Activated CD8-positive, alpha-beta memory T cell treated with anti-CD3 and anti-CD28 coated beads for 4 hours (primary cell): ENCODE results near the gene KCNG2.

ENCODE experiments used
- DNase-seq, 2 donors: peaks; one replicate each; pipeline ENCODE4 v3.0.0-alpha.2; 2020; ENCODE audit warnings: low read depth in 2 of 2

The KCNG2 gene

DNA sequence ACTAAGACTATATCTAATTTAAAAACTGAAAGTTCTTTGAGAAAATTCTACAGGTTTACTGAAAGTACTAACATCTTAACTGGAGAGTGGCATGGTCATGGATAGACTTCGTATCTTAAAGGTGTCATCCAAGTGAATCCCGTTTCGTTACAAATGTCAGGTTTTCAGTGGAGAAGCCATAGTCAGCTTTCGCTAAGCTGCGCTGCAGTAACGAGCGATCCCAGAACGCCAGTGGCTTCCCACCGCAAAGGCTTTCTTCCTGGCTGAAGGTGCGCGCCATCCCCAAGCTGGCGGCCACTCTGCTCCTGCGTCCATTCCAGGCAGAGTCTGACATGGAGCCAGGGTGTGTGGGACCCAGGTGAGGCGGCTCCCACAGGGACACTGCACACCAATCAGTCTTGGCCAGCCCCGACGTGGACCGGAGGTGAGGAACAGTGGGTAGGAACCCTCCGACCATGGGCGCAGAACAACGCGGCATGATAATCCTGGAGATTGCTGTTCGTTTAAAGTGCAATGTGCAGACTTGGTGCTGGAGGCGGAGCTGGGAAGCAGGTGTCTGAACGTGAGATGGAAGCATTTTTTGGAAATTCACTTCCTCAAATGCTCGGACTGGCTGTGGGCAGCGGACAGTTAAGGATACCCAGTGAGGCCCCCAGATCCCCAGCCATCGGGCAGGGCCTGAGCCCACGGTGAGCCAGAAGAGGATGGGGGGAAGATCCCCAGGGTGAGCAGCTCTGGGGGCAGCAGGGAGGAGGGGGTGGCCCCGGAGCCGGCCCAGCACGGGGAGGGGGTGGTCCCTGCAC is 27.8 kb upstream of the KCNG2 start:
- DNase-seq = no peak

DNA sequence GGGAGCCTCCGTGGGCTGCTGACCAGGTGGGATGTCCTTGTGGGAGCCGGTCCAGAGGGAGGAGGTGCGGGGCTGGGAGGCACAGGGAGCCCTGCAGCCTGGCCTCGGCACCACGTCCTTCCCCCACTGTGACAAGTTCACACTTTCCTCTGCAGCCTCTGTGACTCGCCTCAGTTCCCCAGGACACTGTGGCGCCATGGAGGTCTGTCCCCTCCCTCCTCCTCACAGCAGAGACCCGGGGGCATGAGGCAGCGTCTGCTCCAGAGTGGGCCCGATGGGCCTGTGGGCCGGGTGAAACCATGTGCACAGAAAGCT is 27.3 kb upstream of the KCNG2 start:
- DNase-seq = no peak

DNA sequence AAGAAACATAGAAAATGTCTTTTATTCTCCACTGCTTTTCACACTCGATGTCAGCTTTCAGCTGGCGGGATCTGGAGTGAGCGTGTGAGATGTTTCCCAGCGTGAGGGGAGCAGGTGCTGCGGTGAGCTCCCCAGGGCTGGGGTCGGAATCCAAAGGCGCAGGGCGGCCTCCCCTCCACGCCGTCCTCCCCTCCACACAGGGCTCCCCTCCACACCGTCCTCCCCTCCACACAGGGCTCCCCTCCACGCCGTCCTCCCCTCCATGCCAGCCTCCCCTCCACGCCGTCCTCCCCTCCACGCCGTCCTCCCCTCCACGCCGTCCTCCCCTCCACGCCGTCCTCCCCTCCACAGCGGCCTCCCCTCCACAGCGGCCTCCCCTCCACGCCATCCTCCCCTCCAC is 26.9 kb upstream of the KCNG2 start:
- no peak for DNase-seq

DNA sequence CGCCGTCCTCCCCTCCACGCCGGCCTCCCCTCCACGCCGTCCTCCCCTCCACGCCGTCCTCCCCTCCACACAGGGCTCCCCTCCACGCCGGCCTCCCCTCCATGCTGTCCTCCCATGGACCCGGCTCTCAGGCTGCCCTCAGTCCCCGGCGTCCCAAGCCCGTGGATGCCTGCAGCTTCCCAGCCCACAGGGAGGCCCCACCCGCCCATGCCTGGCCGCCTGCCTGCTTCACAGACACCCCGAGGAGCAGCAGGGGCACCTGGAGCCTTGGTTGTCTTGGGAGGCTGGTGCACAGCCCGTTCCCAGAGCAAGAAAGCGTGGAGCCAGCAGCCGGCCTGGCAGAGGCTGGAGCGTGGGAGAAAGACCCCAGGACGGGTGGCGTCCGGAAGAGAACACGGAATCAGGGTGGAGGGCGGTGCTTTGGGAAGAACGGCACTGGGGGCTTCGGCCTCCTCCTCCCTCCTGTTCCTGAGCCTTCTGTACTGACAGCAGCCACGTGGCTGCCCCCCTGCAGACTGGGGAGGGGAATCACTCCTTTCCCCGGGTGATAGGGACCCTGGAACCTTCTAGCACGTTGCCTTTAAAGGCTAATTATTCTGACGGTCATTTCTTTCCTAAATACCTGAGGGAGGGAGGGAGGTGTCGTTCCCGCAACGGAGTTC is 26.2 kb upstream of the KCNG2 start:
- no peak for DNase-seq

DNA sequence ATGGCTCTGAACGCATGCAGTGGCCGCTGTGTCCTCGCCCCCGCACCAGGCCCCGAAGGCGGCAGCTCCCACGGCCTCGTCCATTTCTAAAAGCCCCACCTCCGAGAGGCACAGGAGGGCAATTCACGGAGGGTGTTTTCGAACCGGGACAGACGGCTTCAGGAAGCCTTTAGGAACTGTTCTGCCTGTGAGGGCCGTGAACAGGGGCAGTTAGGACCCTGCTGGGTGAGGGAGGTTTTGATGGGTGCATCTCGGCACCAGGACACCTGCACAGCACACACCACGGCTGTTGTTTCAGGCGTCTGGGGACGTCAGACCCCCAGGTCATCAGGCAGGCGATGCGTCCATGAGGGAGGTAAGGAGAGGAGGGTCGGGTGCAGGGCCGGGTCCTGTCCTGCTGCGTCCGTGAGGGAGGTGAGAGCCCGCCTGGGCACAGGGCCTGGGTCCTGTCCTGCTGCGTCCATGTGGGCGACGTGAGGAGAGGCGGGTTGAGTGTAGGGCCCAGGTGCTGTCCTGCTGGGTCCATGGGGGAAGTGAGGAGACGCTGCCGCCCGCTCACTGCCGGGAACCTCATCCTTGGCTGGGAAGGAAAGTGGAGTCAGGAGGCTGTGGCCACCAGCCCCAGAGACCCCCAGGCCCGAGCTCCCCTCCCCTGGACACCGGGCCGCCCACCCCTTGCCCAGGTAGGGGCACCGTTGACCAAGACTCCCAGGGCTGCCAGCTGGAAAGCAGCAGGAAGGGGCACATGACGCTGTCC is 25.5 kb upstream of the KCNG2 start:
- no peak for DNase-seq

DNA sequence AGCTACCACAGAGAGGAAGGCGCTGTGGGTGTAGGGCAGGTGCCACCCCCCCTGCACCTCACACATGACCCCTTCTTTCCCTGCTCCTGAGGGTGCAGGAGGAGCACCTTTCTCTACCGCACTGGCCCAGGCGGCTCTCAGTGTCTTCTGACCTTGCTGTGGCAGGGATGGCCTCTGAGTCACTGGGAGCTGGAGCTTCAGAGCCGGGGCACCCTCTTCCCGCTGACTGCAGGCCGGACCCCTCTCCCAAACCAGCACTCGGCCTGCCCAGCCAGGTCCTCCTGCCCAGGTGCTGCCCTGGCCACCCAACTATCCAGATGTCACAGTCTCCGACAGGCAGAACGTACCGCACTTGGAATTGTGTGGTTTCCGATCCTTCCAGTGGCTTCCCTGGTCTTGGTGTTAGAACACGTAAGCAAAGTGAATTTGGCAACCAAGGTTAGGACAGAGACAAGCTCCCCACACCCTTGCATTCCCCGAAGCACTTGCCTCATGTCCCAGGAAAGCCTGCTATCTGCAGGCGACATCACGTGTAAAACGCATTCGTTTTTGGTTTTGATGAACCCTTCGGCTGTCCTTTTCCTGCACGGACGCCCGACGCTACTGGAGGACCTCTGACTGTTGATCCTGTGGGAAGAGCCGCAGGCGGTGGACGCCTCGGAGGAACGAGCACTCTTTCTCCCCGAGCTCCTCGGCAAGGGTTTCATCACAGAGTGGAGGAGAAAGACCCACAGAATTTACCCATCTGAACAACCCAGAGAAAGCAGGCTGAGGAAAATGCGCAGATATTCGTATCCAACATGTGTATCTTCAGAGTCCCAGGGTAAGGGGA is 24.7 kb upstream of the KCNG2 start:
- no peak for DNase-seq

DNA sequence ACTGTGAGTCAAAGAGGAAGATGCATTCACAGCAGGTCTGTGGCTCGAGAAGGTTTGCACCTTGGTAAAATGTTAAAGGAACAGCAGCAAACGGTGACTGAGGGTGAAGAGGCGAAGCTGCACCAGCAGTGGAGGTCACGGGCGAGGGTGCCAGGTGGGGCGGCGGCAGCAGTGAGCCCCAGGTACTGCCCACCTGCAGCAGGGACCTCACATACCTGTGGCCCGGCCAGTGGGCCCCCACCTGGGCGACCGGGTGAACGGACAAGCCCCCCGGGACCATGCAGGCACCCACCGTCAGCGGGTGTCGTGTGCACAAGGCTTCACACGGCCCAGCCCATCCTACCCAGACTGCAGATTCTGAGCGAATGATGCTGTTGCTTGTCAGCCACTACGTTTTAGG is 23.6 kb upstream of the KCNG2 start:
- no peak for DNase-seq

DNA sequence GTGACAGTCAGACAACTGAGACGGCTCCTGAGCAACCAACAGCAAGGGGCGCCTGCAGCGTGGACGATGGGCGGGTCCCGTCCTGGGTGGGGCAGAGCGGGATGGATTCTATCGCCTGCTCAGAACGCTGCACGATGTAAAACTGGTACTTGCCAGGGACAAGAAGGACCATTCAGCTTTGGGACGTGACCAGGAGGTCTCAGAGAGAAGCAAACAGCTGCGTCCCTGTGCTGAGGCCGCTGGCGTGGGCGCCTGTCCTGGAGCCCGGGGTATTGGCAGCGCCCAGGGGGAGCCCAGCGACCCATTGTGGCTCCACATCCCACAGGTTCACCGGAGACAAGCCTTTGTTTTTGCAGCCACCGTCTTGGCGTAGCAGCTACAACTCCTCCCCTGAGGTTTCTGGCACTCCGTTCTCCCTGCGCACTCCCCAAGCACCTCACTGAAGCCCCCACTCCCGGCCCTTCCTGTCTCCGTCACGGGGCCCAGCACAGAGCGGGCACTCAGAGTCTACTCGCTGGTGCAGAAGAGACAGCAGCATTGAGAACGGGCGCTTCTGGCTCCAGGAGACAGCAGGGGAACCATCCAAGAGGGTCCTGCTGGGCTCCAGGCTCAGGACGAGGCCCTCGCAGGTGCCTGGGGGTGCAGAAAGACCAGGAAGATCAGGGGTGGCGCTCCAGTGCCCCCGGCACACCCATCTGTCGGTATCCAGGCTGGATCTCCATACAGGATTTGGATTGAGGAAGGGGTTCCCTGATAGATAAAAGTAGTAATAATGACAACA is 22.1 kb upstream of the KCNG2 start:
- DNase-seq = no peak

DNA sequence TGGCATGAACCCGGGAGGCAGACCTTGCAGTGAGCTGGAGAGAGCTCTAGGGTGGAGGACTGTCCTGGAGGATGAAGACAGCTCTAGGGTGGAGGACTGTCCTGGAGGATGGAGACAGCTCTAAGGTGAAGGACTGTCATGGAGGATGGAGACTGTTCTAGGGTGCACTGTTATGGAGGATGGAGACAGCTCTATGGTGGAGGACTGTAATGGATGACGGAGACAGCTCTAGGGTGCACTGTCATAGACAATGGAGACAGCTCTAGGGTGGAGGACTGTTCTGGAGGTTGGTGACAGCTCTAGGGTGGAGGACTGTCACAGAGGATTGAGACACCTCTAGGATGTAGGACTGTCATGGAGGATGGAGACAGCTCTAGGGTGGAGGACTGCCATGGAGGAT is 21.1 kb upstream of the KCNG2 start:
- no peak for DNase-seq

DNA sequence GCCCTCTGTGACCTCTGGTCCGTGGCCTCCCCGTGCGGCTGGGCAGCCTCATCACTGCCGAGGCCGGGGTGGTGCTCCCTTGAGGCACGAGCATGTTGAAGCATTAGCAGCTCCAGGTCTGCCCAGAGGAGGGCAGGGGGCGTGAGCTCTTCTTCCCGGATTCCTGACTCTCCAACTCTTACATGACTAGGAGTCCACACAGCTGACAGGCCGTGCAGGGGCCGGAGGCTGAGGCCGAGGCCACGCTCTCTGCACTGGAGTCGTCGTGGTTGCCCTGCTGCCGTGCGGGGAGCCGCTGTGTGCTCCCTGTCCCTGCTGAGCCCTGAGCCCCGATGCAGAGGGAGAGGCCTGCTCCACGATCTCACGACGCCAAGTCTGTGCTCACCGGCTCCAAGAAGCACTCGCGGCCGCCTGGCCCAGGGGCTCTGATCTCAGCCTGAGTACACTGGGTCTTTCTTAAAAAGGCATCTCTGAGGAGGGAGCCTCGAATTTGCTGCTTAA is 19.4 kb upstream of the KCNG2 start:
- DNase-seq = no peak

DNA sequence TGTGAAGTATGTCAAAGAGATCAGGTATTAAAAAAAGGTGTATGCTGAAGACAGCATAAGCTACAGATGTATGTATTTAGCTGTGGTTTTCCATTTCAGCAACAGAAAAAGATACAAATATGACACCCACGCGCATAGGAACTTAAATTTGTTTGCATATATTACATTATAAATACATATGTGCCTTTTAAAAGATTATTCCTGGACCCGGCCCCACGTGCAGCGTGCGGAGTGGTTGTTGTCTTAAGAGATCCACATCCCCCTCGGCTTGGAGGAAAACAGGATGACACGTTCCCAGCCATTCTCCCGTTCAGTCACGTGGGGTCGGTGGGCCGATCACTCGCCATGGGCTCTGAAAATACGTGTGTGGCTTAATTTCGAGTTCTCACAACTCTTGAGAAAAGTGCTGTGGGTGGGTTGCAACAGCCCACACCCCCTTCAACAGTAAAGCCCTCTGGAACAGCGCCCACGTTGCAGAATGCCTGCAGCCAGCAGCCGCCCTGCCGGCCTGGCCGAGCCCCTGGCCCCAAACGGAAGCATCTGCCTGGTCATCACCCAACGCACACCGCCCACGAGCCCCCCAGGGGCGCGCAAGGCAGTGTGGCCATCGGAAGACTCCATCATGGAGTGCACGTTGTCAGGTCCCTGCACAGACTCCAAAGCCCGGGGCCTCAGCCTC is 18.6 kb upstream of the KCNG2 start:
- no peak for DNase-seq

DNA sequence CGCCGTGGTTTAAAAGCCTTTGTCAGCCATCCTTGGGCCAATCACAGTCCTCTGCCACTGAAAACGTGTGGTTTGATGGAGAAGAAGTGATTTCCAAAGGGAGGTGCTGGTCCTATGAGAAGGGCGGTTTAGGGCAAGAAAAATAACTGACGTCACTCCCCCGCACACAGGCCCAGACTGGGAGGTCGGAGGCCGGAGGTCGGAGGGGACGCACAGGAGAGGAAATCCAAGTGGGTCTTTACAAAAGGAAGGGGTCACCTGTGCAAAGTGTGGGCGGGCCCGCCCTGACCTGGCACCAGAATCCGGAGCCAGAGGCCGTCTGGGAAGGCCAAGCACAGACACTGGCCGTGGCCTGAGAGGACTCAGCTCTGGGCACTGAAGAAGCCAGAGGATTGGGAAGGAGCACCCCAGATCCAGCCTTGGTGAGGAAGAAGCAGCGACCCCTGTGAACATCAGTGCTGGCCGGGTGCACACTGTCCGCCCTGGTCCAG is 18.0 kb upstream of the KCNG2 start:
- no peak for DNase-seq

DNA sequence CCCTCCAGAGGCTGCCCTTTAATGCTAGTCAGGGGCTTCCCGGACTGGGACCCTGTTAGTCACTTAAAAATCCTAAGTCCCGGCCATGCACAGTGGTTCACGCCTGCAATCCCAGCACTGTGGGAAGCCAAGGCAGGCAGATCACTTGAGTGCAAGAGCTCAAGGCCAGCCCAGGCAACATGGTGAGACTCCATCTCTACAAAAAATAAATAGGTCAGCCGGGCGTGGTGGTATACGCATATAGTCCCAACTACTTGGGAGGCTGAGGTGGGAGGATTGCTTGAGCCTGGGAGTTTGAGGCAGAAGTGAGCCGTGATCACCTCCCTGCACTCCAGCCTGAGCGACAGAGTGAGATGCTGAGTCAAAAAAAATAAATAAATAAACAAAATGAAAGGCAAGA is 17.2 kb upstream of the KCNG2 start:
- DNase-seq = no peak

DNA sequence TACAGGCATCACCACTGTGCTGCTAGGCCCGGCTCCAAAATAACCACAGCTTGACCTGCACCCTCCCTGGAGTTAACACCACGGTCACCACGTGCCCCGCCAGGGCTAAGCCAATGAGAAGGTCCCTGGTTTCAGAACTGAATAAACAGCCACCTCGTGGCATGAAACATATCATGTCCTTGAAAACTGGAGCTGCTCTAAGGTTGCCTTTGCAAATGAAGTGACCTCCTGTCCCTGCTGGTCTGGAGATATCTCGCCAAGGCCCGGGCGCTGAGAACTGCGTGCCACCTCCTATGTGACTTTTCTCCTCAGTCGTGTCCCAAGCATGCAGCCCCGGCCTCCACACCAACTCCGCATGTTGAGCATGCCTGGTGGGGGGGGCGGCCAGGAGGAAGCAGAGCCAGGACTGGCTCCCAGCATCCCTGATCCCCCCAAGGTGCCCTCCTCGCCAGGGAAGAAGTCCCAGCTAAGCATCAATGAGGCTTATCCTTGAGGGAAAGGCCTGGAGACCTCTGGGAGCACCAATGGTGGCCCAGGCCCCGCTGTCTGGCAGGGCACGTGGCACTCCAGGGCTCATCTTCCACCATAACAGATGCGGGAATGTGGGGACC is 16.3 kb upstream of the KCNG2 start:
- no peak for DNase-seq

DNA sequence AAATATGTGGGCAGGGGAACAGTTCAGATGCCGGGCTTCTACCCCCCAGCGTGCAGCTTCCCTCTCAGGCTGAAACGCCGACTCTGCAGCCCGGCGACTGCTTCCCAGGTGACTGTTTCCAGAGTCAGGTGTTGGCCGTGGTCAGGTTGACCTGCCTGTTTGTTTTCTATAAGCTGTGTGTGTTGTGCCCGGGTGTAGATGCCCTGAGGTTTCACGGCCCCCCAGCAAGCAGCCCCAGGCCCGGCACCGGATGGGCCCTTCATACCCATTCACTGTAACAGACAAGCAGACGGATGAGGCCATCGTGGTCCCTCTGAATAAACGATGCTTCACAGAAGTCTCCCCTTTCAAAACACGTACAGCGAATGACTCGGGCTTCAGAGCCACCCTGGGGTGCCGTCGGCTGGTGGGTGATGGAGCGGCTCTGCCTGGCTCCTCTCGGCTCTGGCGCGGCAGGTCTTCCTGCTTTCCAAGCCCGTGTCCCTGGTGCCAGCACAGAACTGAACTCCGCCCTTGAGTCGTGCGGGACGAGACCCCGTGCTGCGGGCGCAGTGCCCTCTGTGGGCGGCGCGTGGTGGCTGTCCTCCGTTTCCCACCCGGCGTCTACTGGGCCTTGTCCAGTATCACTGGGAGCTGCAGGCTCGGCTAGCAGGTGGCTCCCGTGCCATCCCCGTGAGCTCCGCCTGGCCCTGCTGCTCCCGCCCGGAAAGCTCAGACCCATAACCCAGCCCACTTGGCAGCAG is 15.0 kb upstream of the KCNG2 start:
- no peak for DNase-seq

DNA sequence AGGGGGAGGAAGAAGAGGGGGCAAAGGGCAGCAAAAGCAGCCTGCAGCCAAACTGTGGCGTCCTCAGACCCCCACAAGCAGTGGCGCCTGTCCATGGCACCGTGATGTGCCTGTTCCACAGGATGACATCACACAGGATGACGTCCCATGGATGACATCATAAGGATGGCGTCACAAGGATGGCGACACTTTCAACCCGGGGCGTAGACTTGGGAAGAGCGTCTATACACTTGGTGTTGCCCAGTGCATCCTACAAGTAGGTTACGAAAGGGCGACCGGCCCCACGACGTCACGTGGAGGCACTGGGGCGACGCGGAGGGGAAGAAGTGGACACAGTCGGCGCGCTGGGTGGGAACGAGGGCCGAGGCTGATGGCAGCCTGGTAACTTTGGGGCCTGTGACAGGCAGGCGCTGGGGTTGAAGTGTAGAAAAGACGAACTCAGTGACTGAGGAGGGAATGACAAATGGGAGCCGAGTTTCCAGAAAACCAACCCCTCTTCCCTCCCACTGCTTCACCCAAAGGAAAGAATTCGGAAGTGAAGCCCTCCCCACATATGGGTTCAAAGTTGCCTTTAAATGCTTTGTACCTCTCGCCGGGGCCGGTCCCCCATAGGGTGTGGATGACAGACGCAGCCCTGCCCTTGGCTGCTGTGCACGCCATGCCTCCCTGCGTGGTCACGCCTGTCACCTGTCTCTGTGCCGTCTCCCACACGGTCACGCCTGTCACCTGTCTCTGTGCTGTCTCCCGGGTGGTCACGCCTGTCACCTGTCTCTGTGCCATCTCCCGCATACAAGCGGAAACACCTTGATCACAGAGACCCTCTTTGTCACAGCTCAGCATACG is 13.4 kb upstream of the KCNG2 start:
- DNase-seq = no peak

DNA sequence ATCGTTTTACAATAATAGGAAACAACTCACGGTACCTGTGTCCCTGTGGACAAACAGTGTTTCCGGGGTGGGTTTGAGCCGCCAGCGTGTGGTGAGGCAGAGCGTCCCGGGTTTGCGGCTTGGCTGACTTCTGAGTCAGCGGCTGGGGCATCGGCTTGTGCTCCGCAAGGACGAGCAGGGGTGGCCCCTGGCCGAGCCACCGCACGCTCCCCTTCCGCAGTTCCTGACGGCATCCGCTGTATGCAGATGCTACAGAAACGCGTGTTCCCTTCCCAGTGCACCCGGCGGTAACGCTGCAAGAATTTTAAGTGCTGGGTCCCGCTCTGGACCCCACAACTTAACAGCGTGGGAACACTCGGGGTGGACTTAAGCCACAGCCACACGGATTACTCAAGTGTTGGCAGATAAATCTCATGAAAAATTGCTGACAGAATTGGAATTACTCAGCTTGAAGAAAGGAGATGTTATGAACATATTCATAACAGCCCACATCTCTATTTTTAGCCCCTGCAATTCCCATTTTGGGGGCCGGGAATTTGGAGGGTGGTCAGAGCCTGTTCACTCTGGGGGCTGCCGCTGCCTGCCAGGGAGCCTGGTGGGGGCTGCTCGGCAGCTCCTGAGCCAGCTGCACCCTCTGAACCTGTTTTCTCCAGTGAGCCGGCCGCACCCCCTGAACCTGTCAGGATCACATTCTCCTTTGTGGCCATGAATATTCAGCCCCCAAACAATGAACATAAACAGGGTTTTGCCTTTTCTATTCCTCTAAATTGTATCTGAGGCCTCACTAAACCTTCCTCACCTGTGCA is 12.6 kb upstream of the KCNG2 start:
- DNase-seq = no peak
